Amygdala (tissue), 56 donors: ENCODE data around the gene MAP3K14.
A peak's percentile ranks its signal among the peaks of the same experiment; 100 is the strongest.

Source experiments
- DNase-seq, 56 donors: peaks; one replicate each; lab custom pipeline; 2025; lab: John Stamatoyannopoulos, UW

MAP3K14 gene

GRCh38 chr17:45339646-45340605, 23.1 kb upstream of the MAP3K14 start:
- DNase-seq, result no peak

GRCh38 chr17:45338996-45339535, 22.2 kb upstream of the MAP3K14 start:
- DNase-seq, result no peak

- DNase-seq, result no peak
These were observed 21.4 kb upstream of the MAP3K14 start for GRCh38 chr17:45338023-45338781.

GRCh38 chr17:45336390-45337182, 19.8 kb upstream of the MAP3K14 start:
- DNase-seq, result no peak

GRCh38 chr17:45335721-45336120, 18.9 kb upstream of the MAP3K14 start:
- DNase-seq, result no peak

GRCh38 chr17:45334701-45335677, 18.2 kb upstream of the MAP3K14 start:
- DNase-seq, result no peak

- DNase-seq, result no peak
These were observed 17.4 kb upstream of the MAP3K14 start for GRCh38 chr17:45334231-45334630.

GRCh38 chr17:45333702-45334092, 16.9 kb upstream of the MAP3K14 start:
- no peak for DNase-seq

GRCh38 chr17:45332989-45333701, 16.3 kb upstream of the MAP3K14 start:
- DNase-seq, result peak in 3 of 56 donors; percentile 20 to 32 (median 29)

GRCh38 chr17:45332505-45332904, 15.7 kb upstream of the MAP3K14 start:
- no peak for DNase-seq

GRCh38 chr17:45326626-45327025, 9.8 kb upstream of the MAP3K14 start:
- no peak for DNase-seq

- DNase-seq, result no peak
These were observed 9.0 kb upstream of the MAP3K14 start for GRCh38 chr17:45325810-45326209.

GRCh38 chr17:45324336-45324735, 7.5 kb upstream of the MAP3K14 start:
- no peak for DNase-seq

GRCh38 chr17:45322168-45322567, 5.3 kb upstream of the MAP3K14 start:
- no peak for DNase-seq

- DNase-seq, result no peak
These were observed 4.2 kb upstream of the MAP3K14 start for GRCh38 chr17:45320931-45321461.

GRCh38 chr17:45320349-45320930, 3.6 kb upstream of the MAP3K14 start:
- DNase-seq, result no peak

GRCh38 chr17:45319239-45319703, 2.5 kb upstream of the MAP3K14 start:
- DNase-seq, result peak in 3 of 56 donors; percentile 12 to 51 (median 15)
